Mesenchymal stem cell (in vitro differentiated cells and primary cell): ENCODE data around the gene SIK3.
"Not testable (repeated sequence)": the region's sequence is repeated elsewhere in the genome, so short reads cannot be mapped to it uniquely, and the experiment has no call there.

Experiments used
- DNase-seq: peaks from one replicate; pipeline ENCODE4 v3.0.0-alpha.2; 2013
- H2AFZ ChIP-seq: one replicate; pipeline ENCODE4 v1.6.1; 2013; ENCODE audit warnings: low read depth, mild to moderate bottlenecking, control low read depth, inconsistent platforms, low read length, moderate library complexity
- H2AK5ac ChIP-seq: 2 replicates; pipeline ENCODE4 v1.6.1; 2013; ENCODE audit warnings: low read length, moderate library complexity, mild to moderate bottlenecking, inconsistent platforms; ENCODE audit not compliant: severe bottlenecking
- H2BK120ac ChIP-seq: one replicate; pipeline ENCODE4 v1.6.1; 2013; ENCODE audit warnings: low read depth, mild to moderate bottlenecking, inconsistent platforms, low read length, moderate library complexity
- H2BK12ac ChIP-seq, 2 experiments: one replicate each; pipeline ENCODE4 v1.6.1; 2013; ENCODE audit warnings: inconsistent platforms in 2 of 2, low read length in 2 of 2, mild to moderate bottlenecking in 2 of 2, moderate library complexity in 2 of 2, control low read depth in 1 of 2
- H2BK15ac ChIP-seq: one replicate; pipeline ENCODE4 v1.6.1; 2013; ENCODE audit warnings: mild to moderate bottlenecking, low read depth, inconsistent platforms; ENCODE audit not compliant: poor library complexity, severe bottlenecking
- H2BK5ac ChIP-seq: 2 replicates; pipeline ENCODE4 v1.6.1; 2013; ENCODE audit warnings: low read depth, mild to moderate bottlenecking, low read length, control low read depth, inconsistent platforms; ENCODE audit not compliant: poor library complexity, severe bottlenecking
- H3K14ac ChIP-seq, 2 experiments: one replicate each; pipeline ENCODE4 v1.6.1; 2013; ENCODE audit warnings: inconsistent platforms in 2 of 2, low read length in 2 of 2, control low read depth in 1 of 2, mild to moderate bottlenecking in 1 of 2, moderate library complexity in 1 of 2
- H3K18ac ChIP-seq, 2 experiments: one replicate each; pipeline ENCODE4 v1.6.1; 2013; ENCODE audit warnings: inconsistent platforms in 2 of 2, low read length in 2 of 2, control low read depth in 1 of 2, low read depth in 1 of 2, mild to moderate bottlenecking in 1 of 2
- H3K23ac ChIP-seq, 2 experiments: one replicate each; pipeline ENCODE4 v1.6.1; 2013; ENCODE audit warnings: inconsistent platforms in 2 of 2, low read length in 2 of 2, mild to moderate bottlenecking in 2 of 2, moderate library complexity in 2 of 2, control low read depth in 1 of 2
- H3K27ac ChIP-seq: 2 replicates; pipeline ENCODE4 v1.5.1; 2013; ENCODE audit warnings: mild to moderate bottlenecking, moderate library complexity, low read length, control low read depth, inconsistent platforms; ENCODE audit not compliant: poor library complexity, severe bottlenecking
- H3K27me3 ChIP-seq, 2 experiments: 2 replicates each; pipeline versions ENCODE4 v1.6.1 to v1.7.0; 2013; ENCODE audit warnings: low read length in 2 of 2, mild to moderate bottlenecking in 2 of 2, moderate library complexity in 2 of 2, control low read depth in 1 of 2, inconsistent platforms in 1 of 2; ENCODE audit not compliant: control insufficient read depth in 1 of 2, insufficient read depth in 1 of 2
- H3K36me3 ChIP-seq, 2 experiments: 2 replicates each; pipeline versions ENCODE4 v1.6.1 to v1.7.0; 2013; ENCODE audit warnings: low read length in 2 of 2, control low read depth in 1 of 2, inconsistent platforms in 1 of 2, low read depth in 1 of 2, mild to moderate bottlenecking in 1 of 2; ENCODE audit not compliant: insufficient read depth in 2 of 2, control insufficient read depth in 1 of 2
- H3K4ac ChIP-seq, 2 experiments: one replicate each; pipeline ENCODE4 v1.6.1; 2013; ENCODE audit warnings: inconsistent platforms in 2 of 2, low read length in 2 of 2, mild to moderate bottlenecking in 2 of 2, moderate library complexity in 2 of 2, control low read depth in 1 of 2, low read depth in 1 of 2
- H3K4me1 ChIP-seq: 2 replicates; pipeline ENCODE4 v1.6.1; 2013; ENCODE audit warnings: low read depth, low read length, control low read depth; ENCODE audit not compliant: control insufficient read depth, insufficient read depth
- H3K4me2 ChIP-seq: 2 replicates; pipeline ENCODE4 v1.6.1; 2013; ENCODE audit warnings: low read length, mild to moderate bottlenecking, inconsistent platforms; ENCODE audit not compliant: poor library complexity, severe bottlenecking
- H3K4me3 ChIP-seq, 2 experiments: 2 replicates each; pipeline versions ENCODE4 v1.5.1 to v1.7.0; 2013; ENCODE audit warnings: low read length in 2 of 2, mild to moderate bottlenecking in 2 of 2, control low read depth in 1 of 2, low read depth in 1 of 2; ENCODE audit not compliant: insufficient read depth in 1 of 2
- H3K79me1 ChIP-seq: replicated peaks from 2 replicates; pipeline ENCODE4 v1.6.1; 2013; ENCODE audit warnings: mild to moderate bottlenecking, control low read depth, low read length, inconsistent platforms; ENCODE audit not compliant: poor library complexity, severe bottlenecking
- H3K9ac ChIP-seq: 2 replicates; pipeline ENCODE4 v1.7.0; 2013; ENCODE audit warnings: mild to moderate bottlenecking, low read length, moderate library complexity
- H3K9me3 ChIP-seq: 2 replicates; pipeline ENCODE4 v1.7.0; 2013; ENCODE audit warnings: mild to moderate bottlenecking, low read length; ENCODE audit not compliant: control insufficient read depth
- H4K8ac ChIP-seq: one replicate; pipeline ENCODE4 v1.6.1; 2013; ENCODE audit warnings: inconsistent platforms, mild to moderate bottlenecking, low read length, moderate library complexity
- H4K91ac ChIP-seq: one replicate; pipeline ENCODE4 v1.6.1; 2013; ENCODE audit warnings: mild to moderate bottlenecking, low read length, inconsistent platforms
- WGBS: methylation state at CpG from one replicate; pipeline ENCODE4 v1.1.7; 2013; ENCODE audit warnings: mixed read lengths; 5-methylcytosine and 5-hydroxymethylcytosine counted together

SIK3 gene

DNA sequence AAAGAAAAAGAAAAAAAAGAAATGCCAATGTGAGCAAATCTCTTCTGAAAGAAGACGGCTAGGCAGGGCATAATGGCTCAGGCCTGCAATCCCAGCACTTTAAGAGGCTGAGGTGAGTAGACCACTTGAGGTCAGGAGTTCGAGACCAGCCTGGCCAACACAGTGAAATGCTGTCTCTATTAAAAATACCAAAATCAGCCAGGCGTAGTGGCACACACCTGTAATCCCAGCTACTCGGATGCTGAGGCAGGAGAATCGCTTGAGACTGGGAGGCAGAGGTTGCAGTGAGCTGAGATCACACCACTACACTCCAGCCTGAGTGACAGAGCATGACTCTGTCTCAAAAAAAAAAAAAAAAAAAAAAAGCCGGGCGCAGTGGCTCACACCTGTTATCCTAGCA, 32.2 kb upstream of the SIK3 start:
- not testable (repeated sequence) for H3K4me1 ChIP-seq, H3K18ac ChIP-seq, H3K79me1 ChIP-seq, H2BK15ac ChIP-seq, H3K36me3 ChIP-seq, H2BK12ac ChIP-seq, H3K23ac ChIP-seq, H3K4me3 ChIP-seq, H3K27ac ChIP-seq, H3K9ac ChIP-seq, H2AFZ ChIP-seq, H3K14ac ChIP-seq, H4K91ac ChIP-seq, H2BK5ac ChIP-seq, H3K4me2 ChIP-seq, H2BK120ac ChIP-seq, H3K4ac ChIP-seq, DNase-seq, H4K8ac ChIP-seq, H2AK5ac ChIP-seq, H3K9me3 ChIP-seq
- whole genome bisulfite sequencing: 94% methylated on average over 5 of the region's 7 CpGs
- peaks cover 11 to 24% of the 10 kb centered on the region in 2 experiments for H3K27me3 ChIP-seq

DNA sequence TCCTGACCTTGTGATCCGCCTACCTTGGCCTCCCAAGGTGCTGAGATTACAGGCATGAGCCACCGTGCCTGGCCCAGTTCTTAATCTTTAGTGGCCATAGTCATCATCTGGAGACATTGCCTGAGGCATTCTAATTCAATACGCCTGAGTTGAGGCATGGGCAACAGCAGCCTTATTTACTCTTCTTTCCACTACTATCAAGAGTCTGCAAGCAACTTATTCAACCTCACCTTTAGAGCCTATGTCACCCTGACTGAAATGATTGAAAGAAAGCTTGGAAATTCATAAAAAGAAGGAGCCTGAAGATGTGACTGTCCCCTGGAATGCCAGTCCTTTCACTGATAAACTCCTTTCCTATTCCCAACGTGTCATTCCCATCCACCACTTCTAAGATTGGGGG, 30.1 kb upstream of the SIK3 start:
- peaks cover 16 to 24% of the 10 kb centered on the region in 2 experiments for H3K27me3 ChIP-seq
- no peak overlapping the region for H2BK120ac ChIP-seq
- H3K14ac ChIP-seq: no peak overlapping the region
- no peak overlapping the region for H2BK5ac ChIP-seq
- no peak overlapping the region for H2AK5ac ChIP-seq
- no peak overlapping the region for H2AFZ ChIP-seq
- no peaks in the 10 kb centered on the region for H3K4me1 ChIP-seq
- H3K79me1 ChIP-seq: no peaks in the 10 kb centered on the region
- no peak overlapping the region for H2BK15ac ChIP-seq
- H4K91ac ChIP-seq: no peak overlapping the region
- H2BK12ac ChIP-seq: no peak overlapping the region
- H3K36me3 ChIP-seq: no peaks in the 10 kb centered on the region
- H3K27ac ChIP-seq: no peak overlapping the region
- no peak overlapping the region for H3K9ac ChIP-seq
- no peak overlapping the region for H3K18ac ChIP-seq
- H3K9me3 ChIP-seq: no peaks in the 10 kb centered on the region
- H3K4ac ChIP-seq: no peak overlapping the region
- WGBS: 76% methylated on average over 3 of the region's 4 CpGs
- no peak overlapping the region for H3K4me3 ChIP-seq
- no peak for DNase-seq
- no peak overlapping the region for H3K23ac ChIP-seq
- no peak overlapping the region for H3K4me2 ChIP-seq
- H4K8ac ChIP-seq: no peak overlapping the region

DNA sequence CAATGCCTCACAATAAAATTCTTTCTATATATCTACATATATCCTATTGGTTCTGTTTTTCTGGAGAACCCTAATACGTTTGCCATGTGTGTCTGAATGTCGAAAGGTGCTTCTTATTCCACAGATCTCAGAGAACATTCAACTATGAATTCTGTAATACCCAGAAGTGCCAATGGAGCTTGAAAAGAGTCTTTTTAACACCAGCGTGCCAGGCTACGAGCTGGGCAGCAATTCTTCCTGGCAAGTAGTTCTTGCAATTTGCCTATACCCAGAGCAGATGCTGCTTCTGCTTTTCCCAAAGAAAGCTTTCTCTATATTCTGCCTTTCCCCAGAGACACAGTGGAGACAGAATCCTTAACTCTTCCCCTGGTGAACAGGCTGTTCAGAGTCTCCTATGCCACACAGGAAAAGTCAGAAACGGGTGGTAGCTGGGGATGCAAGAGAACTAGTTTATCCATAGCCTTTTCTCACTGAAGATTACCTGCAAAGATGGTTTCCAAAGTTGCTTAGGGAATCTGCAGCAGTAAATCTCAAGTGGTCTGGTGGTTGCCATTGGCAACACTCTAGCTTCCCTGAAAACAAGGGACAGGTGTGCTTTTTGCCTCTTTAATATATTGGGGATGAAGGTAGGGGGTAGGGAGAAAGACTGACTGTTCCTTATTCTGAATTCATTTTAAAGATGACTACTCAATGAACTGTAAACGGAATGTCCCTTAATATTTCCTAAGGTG, 29.1 kb upstream of the SIK3 start:
- no peak overlapping the region for H4K91ac ChIP-seq
- H2BK15ac ChIP-seq: no peak overlapping the region
- H3K79me1 ChIP-seq: no peaks in the 10 kb centered on the region
- no peak overlapping the region for H3K14ac ChIP-seq
- H3K4me1 ChIP-seq: no peaks in the 10 kb centered on the region
- H2BK120ac ChIP-seq: no peak overlapping the region
- no peak overlapping the region for H3K4me3 ChIP-seq
- no peak overlapping the region for H3K27ac ChIP-seq
- H2BK12ac ChIP-seq: no peak overlapping the region
- H3K9me3 ChIP-seq: no peaks in the 10 kb centered on the region
- WGBS: 73% methylated on average over 5 of the region's 6 CpGs
- no peak overlapping the region for H4K8ac ChIP-seq
- H3K4me2 ChIP-seq: no peak overlapping the region
- H2AK5ac ChIP-seq: no peak overlapping the region
- no peak for DNase-seq
- H3K9ac ChIP-seq: no peak overlapping the region
- no peaks in the 10 kb centered on the region for H3K36me3 ChIP-seq
- no peak overlapping the region for H2BK5ac ChIP-seq
- H3K23ac ChIP-seq: no peak overlapping the region
- peaks cover 21% of the 10 kb centered on the region in 2 experiments for H3K27me3 ChIP-seq
- H3K4ac ChIP-seq: no peak overlapping the region
- no peak overlapping the region for H3K18ac ChIP-seq
- no peak overlapping the region for H2AFZ ChIP-seq

DNA sequence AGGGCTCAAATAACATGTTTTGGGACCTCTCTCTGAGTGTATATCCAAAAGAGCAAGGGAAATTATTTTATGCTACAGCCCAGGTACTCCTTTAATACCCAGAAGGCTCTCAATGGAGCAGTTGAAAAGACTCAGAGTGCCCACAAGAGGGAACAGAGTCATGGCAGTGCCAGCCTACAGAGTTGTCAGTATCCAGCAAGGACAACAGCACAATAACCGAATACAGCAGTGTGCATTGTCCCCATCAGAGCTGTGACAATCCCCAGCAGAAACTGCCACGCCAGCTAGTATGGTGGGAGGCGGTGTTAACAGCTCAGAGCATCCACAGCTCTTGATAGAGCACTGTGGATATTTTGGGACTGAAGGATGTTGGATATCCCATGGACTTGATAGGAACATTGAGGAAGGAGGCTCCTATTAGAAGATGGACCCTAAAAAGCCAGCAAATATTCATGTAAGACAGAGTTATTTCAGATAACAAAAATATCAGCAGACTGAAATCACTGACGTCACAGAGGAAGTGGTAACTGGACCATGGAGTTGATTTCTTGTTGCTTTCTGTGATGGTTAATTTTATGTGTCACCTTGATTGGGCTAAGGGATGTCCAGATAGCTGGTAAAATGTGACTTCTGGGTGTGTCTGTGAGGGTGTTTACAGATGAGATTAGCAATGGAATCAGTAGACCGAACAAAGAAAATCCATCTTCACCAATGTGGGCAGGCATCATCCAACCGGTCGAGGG, 28.2 kb upstream of the SIK3 start:
- Histone ChIP-seq H3K36me3 (no peaks in the 10 kb centered on the region), H2AK5ac (no peak overlapping the region), H2BK15ac (no peak overlapping the region), H4K91ac (no peak overlapping the region), H3K4ac (no peak overlapping the region), H3K9me3 (no peaks in the 10 kb centered on the region), H3K4me1 (no peaks in the 10 kb centered on the region), H3K4me2 (no peak overlapping the region), H3K9ac (no peak overlapping the region), H3K4me3 (no peak overlapping the region), H3K23ac (peak overlapping the region in 1 of 2 experiments; percentile 14), H3K18ac (no peak overlapping the region), H2BK120ac (no peak overlapping the region), H4K8ac (no peak overlapping the region), H3K79me1 (no peaks in the 10 kb centered on the region), H3K14ac (no peak overlapping the region), H2AFZ (no peak overlapping the region), H2BK5ac (no peak overlapping the region), H2BK12ac (no peak overlapping the region), H3K27me3 (peaks cover 21% of the 10 kb centered on the region in 2 experiments), H3K27ac (no peak overlapping the region)
- 87% methylated on average over 7 of the region's 7 CpGs for WGBS
- DNase-seq: no peak
